Prostate gland (tissue), 2 donors: ENCODE results near the gene FHDC1.

Experiments
- CTCF ChIP-seq, 4 experiments: fragments of 200-600 bp in 2 of 4; fragments of 450-650 bp in 2 of 4; sonication (generic) in 2 of 4; IDR thresholded peaks; 1 replicate in 3 of 4; 2 replicates in 1 of 4; pipeline ENCODE4 v1.5.1; 2016 to 2019; ENCODE audit warnings: antibody characterized with exemption in 4 of 4, mild to moderate bottlenecking in 2 of 4, moderate library complexity in 2 of 4
- POLR2A ChIP-seq: fragments of 450-650 bp; IDR thresholded peaks from one replicate; pipeline ENCODE4 v1.6.1; 2016; ENCODE audit warnings: antibody characterized with exemption, mild to moderate bottlenecking
- POLR2AphosphoS5 ChIP-seq: sonication (generic); formaldehyde crosslinking; IDR thresholded peaks from one replicate; pipeline ENCODE4 v1.6.1; 2017; ENCODE audit warnings: antibody characterized with exemption

GRCh38 chr4:153013202-153013977 is 77.3 kb downstream of the FHDC1 start:
- TF ChIP-seq CTCF (IDR thresholded peaks at IDR 0.05) (no peak), POLR2AphosphoS5 (no peak), POLR2A (no peak)
